Pancreas (tissue), 10 donors: ENCODE measurements around the gene SPECC1L. TPM values are rescaled to one million over a fixed set of nuclear protein-coding genes. Genes with fewer than 3 reads are reported as not detected.

Experiments used
- ATAC-seq, 4 donors: fragments of 200-7000 bp; cut with Tn5 transposase; one replicate each; pipeline versions ENCODE4 v1.8.0 to v1.9.1; 2020; ENCODE audit warnings: mild to moderate bottlenecking in 4 of 4, moderate library complexity in 4 of 4
- DNase-seq, 6 donors: peaks; one replicate each; pipeline ENCODE4 v3.0.0-alpha.2; 2020
- FAIRE-seq: peaks from 2 replicates; lab custom pipeline; 2012; peaks lifted over from hg19 to GRCh38; lab: Jason Lieb, UNC
- H3K27ac ChIP-seq, 4 donors: fragments of 200-600 bp; sonication (generic); 1 replicate in 3 of 4; 2 replicates in 1 of 4; pipeline versions ENCODE4 v1.5.0 to v1.8.0; 2020
- H3K27me3 ChIP-seq, 4 donors: fragments of 200-600 bp; one replicate each; pipeline ENCODE4 v1.8.0; 2021
- H3K36me3 ChIP-seq, 3 donors: fragments of 200-600 bp; sonication (generic) in 1 of 3; one replicate each; pipeline versions ENCODE4 v1.5.0 to v1.8.0; 2020 to 2021
- H3K4me1 ChIP-seq, 3 donors: fragments of 200-600 bp; one replicate each; pipeline ENCODE4 v1.8.0; 2021
- H3K4me3 ChIP-seq, 4 donors: fragments of 200-600 bp; sonication (generic) in 2 of 4; one replicate each; pipeline versions ENCODE4 v1.5.0 to v1.8.0; 2020 to 2021
- H3K9me3 ChIP-seq, 4 donors: fragments of 200-600 bp; one replicate each; pipeline ENCODE4 v1.8.0; 2021
- WGBS, 2 donors: extraction: QIAGEN DNeasy Blood & Tissue Kit; methylation state at CpG; one replicate each; pipeline ENCODE4 v1.1.7; 2013; 5-methylcytosine and 5-hydroxymethylcytosine counted together
- intact Hi-C, 3 donors: fragments of 100-400 bp; cut with DNase I; formaldehyde crosslinking; loops; one replicate each; pipeline versions ENCODE4 v1.11.1 to v1.14.2; 2022
- polyA plus RNA-seq, 2 donors: library from polyadenylated mRNA; stranded (reverse); fragments of 200-250 nt; gene quantifications; one replicate each; pipeline ENCODE4 v1.2.3, GENCODE V29; 2013
- total RNA-seq, 6 donors: library from RNA; stranded (reverse); fragmentation: NEBNext Ultra II Directional in 4 of 6; extraction: Animal tissue kit (Norgen Biotek cat#: 25700) in 4 of 6; gene quantifications; one replicate each; pipeline versions ENCODE4 v1.2.1 to v1.2.4, GENCODE V29; 2021 to 2023
- TF ChIP-seq, protein P1 (sequence below), 4 donors: fragments of 200-600 bp; sonication (generic) in 3 of 4; IDR thresholded peaks; one replicate each; pipeline versions ENCODE4 v1.5.0 to v1.8.0; 2021; ENCODE audit warnings: antibody characterized with exemption in 4 of 4
- donor health status: healthy with polysubstance abuse.
- donor health status: DM: no; HTN: no; CAD: no; lungs with moderate emphysema.
- donor health status: DM: no; HTN: no; CAD: no.
- donor health status: control.
- donor health status: control.
- donor health status: Bipolar disorder and iron deficiency.
- donor health status: DM: yes; HTN: yes; CAD: no.
- donor health status: DM: no; HTN: no; CAD: no.
- donor health status: DM: no; HTN: no; CAD: no.
- donor health status: DM: yes; HTN: yes; CAD: no.

Gene SPECC1L
- total and polyA plus RNA-seq, 8 donors = 8.6 to 36.3 (median 26.5) TPM

DNA sequence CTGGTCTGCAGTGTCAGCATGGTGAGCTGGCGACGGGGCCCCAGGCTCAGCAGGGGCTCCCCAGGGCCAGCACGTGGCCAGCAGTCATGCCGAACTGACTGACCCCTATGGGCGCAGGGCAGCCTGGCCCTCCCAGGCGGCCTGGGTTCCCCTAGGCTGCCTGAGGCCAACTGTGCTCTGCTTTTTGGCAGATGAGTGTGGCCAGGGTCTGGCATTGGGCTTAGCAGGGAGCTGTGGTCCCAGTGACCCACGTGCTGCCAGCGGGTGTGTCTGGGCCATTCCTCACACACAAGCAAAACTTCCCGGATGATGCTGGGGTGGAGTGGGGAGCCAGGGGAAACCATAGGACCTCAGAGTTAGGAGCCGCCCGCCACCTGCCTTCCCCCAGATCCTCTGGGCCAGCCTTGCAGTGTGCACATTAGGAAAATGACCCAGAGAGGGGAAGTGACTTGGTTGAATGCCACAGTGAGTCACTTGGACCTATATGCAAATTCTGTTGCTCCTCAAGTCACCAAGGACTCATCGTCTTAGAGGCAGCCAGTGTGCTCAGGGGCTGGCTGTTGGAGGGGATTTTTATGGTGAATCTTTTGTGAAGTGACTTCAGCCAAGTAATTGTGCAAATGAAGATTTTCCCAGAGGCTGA lies 163.3 kb downstream of the SPECC1L start:
- FAIRE-seq (no peak), ATAC-seq (peak in 3 of 4 donors; percentile 17 to 41 (median 36))

GRCh38 chr22:24434471-24435322 lies 164.1 kb downstream of the SPECC1L start:
- Histone ChIP-seq H3K9me3 (no peaks in the 10 kb centered on the region), H3K4me1 (no peaks in the 10 kb centered on the region), H3K36me3 (no peaks in the 10 kb centered on the region), H3K4me3 (no peak overlapping the region), H3K27ac (peak overlapping the region in 1 of 4 donors; percentile 42), H3K27me3 (no peaks in the 10 kb centered on the region)
- peak in 3 of 4 donors; percentile 17 to 44 (median 20) for ATAC-seq
- DNase-seq = peak in 1 of 6 donors; percentile 48
- TF ChIP-seq, protein P1, sequence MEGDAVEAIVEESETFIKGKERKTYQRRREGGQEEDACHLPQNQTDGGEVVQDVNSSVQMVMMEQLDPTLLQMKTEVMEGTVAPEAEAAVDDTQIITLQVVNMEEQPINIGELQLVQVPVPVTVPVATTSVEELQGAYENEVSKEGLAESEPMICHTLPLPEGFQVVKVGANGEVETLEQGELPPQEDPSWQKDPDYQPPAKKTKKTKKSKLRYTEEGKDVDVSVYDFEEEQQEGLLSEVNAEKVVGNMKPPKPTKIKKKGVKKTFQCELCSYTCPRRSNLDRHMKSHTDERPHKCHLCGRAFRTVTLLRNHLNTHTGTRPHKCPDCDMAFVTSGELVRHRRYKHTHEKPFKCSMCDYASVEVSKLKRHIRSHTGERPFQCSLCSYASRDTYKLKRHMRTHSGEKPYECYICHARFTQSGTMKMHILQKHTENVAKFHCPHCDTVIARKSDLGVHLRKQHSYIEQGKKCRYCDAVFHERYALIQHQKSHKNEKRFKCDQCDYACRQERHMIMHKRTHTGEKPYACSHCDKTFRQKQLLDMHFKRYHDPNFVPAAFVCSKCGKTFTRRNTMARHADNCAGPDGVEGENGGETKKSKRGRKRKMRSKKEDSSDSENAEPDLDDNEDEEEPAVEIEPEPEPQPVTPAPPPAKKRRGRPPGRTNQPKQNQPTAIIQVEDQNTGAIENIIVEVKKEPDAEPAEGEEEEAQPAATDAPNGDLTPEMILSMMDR (IDR thresholded peaks at IDR 0.05) = no peak
- no peak for FAIRE-seq
- 76 to 79% methylated on average over 16 of the region's 16 CpGs for WGBS, 2 donors
- intact Hi-C loops = no loop called here

More for the DNA sequence above, 163.3 kb downstream of the SPECC1L start:
- Histone ChIP-seq H3K27ac (peak overlapping the region in 1 of 4 donors; percentile 42), H3K4me3 (no peak overlapping the region), H3K27me3 (no peaks in the 10 kb centered on the region), H3K36me3 (no peaks in the 10 kb centered on the region), H3K4me1 (no peaks in the 10 kb centered on the region), H3K9me3 (no peaks in the 10 kb centered on the region)
- intact Hi-C loops = no loop called here
- TF ChIP-seq, protein P1 (IDR thresholded peaks at IDR 0.05) = no peak
- WGBS, 2 donors = 88 to 89% methylated on average over 12 of the region's 12 CpGs
- DNase-seq = peak in 1 of 6 donors; percentile 32

DNA sequence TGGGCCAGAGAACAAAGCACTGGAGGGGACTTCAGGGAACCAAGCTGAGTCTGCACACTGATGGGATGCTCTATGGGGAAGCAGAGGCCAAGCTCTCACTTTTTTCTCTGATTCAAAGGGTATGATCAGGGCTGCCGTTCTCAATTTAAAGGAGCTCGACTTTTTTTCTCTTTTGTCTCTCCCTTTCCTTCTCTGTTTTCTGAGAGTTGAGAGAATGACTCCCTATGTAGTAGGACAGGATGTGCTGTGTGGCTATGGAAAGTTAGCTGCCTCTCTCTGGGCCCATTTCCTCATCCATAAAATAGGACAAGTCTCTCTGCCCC lies 164.7 kb downstream of the SPECC1L start:
- Histone ChIP-seq H3K4me3 (no peak overlapping the region), H3K9me3 (no peaks in the 10 kb centered on the region), H3K27ac (no peak overlapping the region), H3K36me3 (no peaks in the 10 kb centered on the region), H3K4me1 (no peaks in the 10 kb centered on the region), H3K27me3 (no peaks in the 10 kb centered on the region)
- 61 to 86% methylated on average over 2 of the region's 2 CpGs for WGBS, 2 donors
- no peak for FAIRE-seq
- intact Hi-C loops = no loop called here
- ATAC-seq = no peak
- no peak for DNase-seq
- TF ChIP-seq, protein P1 (IDR thresholded peaks at IDR 0.05) = no peak

GRCh38 chr22:24435861-24436371 lies 165.3 kb downstream of the SPECC1L start:
- TF ChIP-seq, protein P1 (IDR thresholded peaks at IDR 0.05) = no peak
- FAIRE-seq = no peak
- Histone ChIP-seq H3K27ac (peak overlapping the region in 1 of 4 donors; percentile 17), H3K4me1 (no peaks in the 10 kb centered on the region), H3K27me3 (no peaks in the 10 kb centered on the region), H3K9me3 (no peaks in the 10 kb centered on the region), H3K4me3 (no peak overlapping the region), H3K36me3 (no peaks in the 10 kb centered on the region)
- intact Hi-C loops = no loop called here
- WGBS, 2 donors = 85 to 86% methylated on average over 13 of the region's 13 CpGs
- no peak for ATAC-seq
- peak in 1 of 6 donors; percentile 27 for DNase-seq
